ENCODE measurements around the gene NT5DC1.
"Not testable (repeated sequence)": the region's sequence is repeated elsewhere in the genome, so short reads cannot be mapped to it uniquely, and the experiment has no call there.

Gene NT5DC1

DNA sequence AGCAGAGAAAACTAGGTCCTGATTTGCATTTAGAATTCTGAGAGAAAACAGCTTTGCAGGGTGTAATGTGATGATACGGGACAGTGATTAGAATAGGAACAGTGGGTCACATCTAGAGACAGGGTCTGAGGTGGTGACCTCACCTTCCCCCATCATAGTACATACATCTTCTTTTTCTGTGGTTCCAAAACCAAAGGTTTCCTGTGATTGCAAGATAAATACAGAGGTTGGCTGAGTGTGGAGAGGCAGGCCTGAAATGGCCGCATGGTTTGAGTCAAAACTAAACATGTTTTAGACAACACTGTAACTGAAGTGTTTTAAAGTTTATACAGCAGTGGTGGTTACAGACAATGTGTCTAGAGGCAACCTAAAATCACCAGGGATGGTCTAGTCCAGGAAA, 10.4 kb upstream of the NT5DC1 start:
- DNase-seq (ENCODE audit: low spot score): no peak

DNA sequence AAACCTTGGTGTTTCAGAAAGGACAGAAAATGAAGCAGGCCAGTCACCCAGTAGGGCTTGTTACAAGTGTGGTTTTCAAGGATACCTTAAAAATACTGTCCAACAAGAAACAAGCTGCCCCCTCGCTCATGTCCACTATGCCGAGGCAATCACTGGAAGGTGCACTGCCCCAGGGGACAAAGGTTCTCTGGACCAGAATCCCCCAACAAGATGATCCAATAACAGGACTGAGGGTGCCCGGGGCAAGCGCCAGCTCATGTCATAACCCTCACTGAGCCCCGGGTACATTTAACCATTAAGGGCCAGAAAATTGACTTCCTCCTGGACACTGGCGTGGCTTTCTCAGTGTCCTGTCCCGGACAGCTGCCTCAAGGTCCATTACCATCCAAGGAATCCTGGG, 6.6 kb upstream of the NT5DC1 start:
- DNase-seq (ENCODE audit: low spot score): no peak

DNA sequence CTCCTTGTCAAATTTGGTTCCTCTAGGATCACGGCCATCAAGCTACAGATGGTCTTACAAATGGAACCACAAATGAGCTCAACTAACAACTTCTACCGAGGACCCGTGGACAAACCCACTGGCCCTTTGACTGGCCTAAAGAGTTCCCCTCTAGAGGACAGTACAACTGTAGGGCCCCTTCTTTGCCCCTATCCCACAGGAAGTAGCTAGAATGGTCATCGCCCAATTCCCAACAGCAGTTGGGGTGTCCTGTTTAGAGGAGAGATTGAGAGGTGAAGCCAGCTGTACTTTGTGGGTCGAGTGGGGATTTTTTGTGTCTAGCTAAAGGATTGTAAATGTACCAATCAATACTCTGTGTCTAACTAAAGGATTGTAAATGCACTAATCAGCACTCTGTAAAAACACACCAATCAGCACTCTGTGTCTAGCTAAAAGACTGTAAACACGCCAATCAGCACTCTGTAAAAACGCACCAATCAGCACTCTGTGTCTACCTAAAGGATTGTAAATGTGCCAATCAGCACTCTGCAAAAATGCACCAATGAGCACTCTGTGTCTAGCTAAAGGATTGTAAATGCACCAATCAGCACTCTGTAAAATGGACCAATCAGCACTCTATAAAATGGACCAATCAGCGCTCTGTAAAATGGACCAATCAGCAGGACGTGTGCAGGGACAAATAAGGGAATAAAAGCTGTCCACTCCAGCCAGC, 4.4 kb upstream of the NT5DC1 start:
- not testable (repeated sequence) for DNase-seq (ENCODE audit: low spot score)

DNA sequence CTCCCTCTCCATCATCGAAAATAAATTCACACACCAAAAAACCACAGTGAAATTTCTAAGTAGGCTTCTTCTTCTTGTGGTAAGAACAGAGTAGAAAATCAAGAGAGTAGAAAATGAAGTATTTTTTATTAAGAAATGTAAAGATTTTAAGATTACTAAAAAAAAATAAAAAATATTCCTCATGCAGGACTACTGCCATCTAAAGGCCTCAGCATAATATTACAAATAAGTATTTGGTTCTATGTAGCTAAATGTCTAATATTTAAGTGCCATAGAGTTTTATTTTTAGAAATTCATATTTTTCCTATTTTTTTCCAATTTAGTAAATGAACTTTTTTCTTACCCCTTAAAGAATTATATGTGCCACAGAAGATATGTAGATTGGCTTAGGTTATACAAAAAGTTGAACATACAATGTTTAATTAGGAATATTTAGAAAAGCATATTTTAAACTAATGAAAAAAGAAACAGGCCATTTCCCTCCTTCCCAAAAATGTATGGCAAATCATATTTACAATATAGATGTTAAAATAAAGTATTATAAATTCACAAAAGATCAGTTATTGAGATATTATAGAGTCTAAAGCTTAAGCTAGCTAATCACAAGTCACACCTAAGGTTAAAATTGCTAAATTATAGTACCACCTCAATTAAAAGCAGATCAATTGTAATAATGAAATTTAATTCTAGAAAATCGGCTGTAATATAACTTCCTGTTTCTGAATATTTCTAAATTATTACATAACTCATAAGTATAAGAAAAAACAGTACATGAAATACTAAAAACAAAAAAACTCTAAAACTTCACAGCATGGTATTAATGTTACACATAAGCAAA, 3.5 kb upstream of the NT5DC1 start:
- peak; percentile 10 for DNase-seq (ENCODE audit: low spot score)

DNA sequence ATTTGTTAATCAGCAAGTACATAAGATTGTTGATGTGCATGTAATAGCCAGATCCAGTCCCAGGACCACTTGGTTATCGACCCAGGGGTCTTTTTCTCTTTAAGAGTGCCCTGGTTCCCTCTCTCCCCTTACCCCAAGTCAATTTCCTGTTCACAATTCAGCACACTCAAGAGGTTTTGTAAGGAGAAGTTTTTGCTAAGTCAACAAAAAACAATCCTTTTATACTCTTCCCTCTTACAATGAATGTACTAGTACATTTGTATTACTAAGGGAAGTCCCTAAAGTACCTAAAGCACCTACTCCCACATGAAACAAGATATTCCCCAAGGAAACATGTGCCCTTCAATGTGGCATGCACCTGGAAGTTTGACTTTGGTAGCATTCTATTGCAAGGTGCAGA, 1.6 kb upstream of the NT5DC1 start:
- no peak for DNase-seq (ENCODE audit: low spot score)

DNA sequence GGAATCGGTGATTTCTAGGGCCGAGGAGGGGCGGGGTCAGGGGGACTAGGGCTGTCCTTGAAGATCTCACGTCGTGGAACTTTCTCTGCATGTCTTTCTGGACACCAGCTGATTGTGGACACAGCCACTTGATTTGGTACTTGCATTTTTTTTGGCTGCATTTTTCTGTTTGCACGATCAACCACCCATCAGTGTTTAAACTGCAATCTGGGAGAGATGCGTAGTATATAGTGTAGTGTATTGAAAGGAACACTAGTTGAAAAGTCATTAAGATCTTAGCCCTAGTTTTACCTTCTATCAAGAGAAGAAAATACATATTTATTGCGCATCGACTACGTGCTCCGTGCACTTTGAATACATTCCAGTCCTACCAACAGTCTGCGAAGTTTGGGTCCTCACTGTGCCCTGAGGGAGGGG, 657 bp downstream of the NT5DC1 start:
- DNase-seq (ENCODE audit: low spot score): no peak

DNA sequence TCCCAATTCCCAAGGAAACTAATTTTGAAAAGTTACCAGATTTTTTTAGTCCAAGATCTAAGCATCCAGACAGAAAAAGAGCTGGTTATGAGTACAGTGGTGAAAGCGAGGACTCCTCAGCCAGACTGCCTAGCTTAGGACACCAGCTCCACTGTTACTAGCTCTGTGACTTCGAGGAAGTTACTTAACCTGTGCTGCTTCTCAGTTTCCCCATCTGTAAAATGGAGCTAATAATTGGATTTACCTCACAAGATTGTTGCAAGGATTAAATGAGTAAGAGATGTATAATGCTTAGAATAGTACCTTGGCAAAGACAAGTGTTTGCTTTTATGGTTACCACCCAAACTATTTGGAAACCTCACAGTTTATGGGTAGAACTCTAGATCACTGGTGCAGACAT, 1.1 kb downstream of the NT5DC1 start:
- DNase-seq (ENCODE audit: low spot score): no peak

DNA sequence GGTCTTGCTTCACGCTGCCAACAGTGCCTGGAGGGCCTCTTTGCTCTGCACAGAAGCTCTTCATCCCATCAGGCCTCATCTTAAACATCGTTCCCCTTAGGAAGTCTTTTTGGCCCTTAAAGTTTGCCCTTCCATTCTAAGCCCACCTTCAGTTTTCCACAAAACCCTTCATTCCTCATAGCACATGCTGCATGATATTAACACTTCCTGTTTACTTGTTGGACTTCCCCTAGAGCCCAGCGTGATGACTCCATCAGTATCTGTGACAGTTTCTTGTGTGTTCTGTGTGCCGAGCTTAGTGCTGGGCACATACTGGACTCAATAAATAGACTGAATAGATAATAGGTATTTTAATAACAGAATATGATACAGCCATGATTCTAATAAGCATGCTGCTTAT, 2.2 kb downstream of the NT5DC1 start:
- no peak for DNase-seq (ENCODE audit: low spot score)

DNA sequence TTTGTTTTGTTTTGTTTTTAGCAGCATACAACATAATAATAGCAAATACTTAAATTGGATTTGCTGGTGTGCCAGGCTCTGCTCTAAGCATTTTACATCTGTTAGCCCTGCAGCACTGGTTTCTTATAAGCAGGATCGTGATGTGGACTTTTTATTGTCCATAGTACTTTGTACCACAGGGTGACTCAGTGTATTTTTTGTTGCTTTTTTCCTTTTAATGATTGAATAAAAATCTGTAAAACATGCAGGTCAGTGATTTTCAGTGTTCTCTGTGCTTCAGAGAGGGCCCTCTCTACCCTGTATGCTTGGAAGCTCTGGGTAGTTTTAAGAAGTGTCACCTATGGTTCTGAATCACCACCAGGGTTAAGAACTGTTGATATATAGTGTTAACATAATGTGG, 4.0 kb downstream of the NT5DC1 start:
- DNase-seq (ENCODE audit: low spot score): no peak

DNA sequence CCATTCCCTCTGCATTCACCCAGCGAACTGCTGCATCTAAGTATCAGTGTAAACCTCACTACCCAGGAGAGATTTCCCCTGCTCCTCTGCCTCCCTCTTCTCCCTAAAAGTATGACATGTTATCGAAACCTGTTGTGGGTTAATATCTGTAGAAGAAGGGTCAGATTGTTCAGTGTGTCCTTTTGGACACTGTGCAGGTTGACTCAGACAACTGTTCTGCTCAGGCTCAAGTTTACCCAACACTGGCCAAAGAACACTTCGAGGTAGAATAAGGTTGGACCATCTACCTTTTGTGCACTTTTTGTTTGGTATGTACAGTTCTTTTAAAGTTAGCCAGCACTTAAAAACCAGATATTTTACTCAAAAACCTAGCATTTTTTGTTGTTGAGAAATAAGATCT, 4.6 kb downstream of the NT5DC1 start:
- no peak for DNase-seq (ENCODE audit: low spot score)

DNA sequence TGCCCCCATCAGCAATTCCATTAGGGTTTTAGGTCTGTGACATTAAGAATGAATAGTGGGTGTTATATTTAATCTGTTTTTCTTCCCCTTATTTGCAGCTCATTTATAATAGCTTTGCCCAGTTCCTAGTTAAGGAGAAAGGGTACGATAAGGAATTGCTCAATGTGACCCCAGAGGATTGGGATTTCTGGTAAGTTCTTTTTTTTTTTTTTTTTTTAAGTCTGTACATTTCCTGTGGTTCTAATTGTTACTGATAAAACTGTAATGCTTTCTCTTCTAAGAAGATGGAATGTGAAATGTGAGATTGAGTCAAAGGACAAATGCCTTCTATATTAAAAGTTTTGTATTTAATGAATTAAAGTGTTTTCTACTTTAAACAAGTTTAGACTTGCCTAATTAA, 5.5 kb downstream of the NT5DC1 start:
- DNase-seq (ENCODE audit: low spot score): no peak

DNA sequence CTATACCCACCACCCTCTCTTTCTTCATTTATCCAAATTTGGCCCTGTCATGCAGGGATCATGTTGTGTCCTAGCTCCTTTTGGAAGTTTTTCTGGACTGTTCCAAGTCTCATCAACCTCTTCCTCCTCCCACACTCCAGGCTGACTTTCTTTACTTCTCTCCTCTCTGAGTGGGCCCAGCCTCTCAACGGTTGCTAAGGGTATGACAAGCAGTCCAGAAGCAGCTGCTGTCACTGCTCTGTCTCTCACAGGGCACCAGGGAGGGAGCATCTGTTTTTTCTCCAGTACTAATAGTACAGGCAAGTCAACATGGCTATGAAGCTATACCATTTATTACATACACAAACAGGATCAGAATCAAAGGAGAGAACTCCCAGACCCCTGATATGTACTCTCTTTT, 8.2 kb downstream of the NT5DC1 start:
- no peak for DNase-seq (ENCODE audit: low spot score)

DNA sequence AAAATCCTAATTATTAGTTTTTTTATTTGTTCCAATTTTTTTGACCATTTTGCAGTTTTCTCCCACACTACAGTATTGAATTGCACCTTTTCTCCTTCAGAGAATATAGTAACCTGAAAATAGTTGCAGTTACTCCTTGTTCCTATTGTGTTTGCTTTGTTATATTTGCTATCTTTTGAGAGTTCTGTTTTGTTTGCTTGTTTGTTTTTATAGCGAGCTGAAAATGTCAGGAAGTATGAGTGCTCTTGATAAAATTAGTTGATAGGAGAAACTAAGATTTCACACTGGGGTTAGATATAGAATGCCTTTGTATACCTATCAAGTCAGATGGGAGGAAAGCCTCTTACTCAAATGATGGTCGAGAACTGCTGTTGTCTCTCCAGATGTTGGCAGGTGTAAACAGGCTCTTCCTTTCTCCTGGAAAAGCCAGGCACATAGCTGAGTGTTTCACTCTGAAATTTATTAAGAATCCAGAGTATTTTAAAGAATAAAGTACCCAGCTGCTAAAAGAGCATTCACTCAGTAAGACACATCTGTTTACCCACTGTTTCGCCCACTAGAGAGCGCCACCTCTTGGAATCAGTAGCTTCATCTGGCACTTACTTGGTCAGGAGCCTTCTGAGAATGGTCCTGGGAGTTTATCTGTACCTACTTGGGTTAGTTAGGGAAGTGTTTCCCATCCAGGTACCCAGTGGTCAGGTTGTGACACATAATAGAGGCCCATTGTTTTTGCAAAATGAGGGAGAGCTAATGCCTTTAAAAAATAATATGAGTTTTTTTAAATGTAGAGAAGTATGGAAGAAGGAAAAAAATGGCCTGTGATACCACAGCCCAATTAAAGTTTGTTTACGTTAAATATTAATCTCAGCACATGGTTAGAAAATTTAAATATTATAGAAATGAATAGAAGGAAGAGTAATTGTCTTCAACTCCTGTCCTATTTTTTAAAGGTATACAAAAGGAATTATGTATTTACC, 11.2 kb downstream of the NT5DC1 start:
- DNase-seq (ENCODE audit: low spot score): peak; percentile 8

DNA sequence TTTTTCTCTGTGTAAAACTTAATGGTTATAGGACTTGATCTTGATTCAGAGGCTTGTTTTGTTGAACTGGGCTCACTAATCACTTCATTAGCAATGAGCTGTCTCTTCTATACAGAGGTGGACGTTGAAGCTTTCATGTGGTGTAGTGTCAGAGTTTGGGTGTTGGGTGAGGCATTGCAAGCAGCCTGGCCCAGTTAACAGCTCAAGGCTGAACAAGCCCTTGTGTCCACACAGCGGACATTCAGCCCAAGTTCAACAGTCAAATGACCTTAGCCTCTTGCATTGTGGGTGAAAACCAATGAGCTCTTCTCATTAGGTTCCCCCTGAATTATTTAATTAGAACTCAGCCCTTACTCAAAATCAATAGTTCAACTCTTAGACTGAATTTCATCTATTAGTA, 12.7 kb downstream of the NT5DC1 start:
- DNase-seq (ENCODE audit: low spot score): no peak

DNA sequence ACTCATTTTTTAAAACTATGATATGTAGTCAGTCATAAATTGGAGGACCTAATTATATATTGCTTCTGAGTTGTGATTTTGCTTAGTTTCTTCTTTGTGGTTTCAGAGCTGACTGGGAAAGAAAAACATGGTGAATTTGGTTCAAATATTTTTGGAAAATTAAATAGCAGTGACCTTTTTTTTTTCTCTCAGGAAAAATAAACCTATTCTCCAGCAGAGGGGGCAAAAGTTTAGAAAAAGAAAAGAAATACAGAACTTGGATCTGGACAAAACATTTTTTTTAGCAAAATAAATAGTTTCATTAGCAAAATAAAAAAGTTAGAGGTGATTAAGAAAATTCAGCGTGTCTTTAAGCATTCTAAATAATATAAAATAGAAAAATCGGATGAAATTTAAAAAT, 15.1 kb downstream of the NT5DC1 start:
- no peak for DNase-seq (ENCODE audit: low spot score)

DNA sequence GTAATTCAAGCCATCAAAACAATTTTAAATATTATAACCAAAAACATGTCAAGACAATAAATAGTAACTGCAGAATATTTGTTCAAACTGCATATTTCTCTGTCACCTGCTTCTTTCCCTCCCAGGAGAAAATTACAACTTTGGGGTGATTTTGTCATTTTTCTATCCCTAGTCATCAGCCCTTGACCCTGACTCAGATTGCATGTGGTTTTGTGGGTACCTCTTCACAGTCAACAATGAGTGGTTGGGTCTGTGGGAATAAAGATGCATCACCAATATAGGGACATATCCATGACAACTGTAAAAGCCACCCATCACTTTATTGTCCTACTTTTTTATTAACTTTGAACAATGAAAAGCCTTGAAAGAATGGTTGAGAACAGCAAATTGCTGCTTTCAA, 18.0 kb downstream of the NT5DC1 start:
- no peak for DNase-seq (ENCODE audit: low spot score)

DNA sequence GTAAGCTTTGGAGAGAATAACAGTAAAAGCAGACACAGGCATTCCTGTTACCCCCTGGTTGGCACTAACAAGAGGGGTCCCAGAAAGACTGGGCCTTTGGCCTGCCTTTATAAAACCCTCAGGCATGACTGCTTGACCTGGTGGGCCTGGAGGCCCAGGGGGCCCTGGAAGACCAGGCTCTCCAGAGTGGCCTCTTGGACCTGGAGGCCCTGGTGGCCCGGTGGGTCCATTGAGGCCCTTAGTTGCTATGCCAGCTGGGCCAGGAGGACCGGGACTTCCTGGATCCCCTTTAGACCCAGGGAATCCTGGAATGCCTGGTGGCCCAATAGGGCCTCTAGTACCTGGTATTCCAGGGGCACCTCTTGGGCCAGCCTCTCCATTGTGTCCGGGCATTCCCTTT, 19.8 kb downstream of the NT5DC1 start:
- DNase-seq (ENCODE audit: low spot score): no peak

DNA sequence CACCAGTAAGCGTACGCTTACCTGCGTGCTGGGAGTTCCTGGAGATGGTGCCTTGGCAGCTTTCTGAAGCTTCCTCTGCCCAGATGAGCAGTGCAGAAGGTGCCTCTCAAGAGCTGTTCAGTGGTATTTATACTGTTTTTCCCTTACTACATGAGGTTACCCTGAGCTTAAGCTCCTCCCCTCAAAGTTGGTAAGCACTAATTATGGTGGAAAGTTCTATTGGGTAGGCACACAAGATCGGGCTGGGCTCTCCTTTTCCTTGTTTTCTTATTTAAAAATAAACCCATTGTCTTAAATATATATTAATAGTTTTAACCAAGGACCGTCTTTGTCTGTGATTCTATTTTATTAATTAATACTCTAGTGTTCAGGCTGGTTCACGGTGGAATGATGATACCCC, 25.4 kb downstream of the NT5DC1 start, which contains the start of gene COL10A1:
Gene COL10A1 (minus strand): TSS at position 101 of the 400 bp plus-strand sequence. CDS start 640 bp downstream, outside the sequence.
- no peak for DNase-seq (ENCODE audit: low spot score)

DNA sequence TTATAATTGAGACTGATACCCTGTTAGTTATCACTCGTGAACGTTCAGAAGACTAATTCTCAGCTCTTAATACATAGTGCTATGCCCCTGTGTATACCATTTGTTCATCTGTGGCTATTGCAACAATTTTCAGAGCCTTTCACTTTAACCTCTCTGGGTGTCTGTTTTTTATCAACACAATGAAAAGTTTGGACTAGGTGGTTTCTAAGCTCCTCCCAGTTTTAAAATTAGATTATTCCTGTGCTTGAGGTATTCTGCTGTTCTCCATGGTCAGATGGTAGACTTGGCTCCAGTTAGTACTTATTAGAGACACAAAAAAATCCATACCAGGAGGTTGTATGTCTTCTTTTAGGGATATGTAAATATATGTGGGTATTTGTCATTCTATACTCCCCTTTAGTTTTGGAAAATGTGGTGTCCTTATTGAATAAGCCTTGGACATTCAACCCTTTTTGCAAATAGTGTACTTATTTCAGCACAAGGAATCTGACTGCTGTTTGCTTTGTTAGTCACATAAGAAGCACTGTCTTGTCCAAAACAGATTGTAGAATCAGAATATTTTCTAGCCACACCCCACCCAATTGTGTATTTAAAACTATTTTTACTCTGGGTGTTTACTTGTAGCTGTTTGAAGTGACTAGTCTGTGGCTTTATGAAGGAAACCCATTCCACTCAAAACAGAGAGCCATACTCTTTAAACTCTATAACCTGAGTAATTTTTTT, 27.3 kb downstream of the NT5DC1 start:
- no peak for DNase-seq (ENCODE audit: low spot score)

DNA sequence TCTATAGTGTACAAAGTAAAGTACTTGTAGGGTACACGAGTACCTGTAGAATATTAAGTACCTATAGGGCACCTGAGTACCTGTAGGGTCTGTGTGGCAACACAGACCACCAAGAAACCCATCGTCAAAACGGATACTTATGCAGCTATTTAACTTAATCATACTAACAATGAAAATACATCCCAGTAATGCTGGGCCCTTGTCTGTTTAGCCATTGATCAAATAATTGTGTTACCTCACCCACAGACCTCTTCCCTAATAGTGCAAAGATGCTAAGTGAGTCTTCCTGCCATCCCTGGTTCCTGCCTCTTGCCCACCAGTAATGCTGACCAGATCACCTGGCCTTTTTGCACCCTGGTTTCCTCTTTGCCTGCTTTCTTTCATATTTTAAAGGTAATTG, 32.8 kb downstream of the NT5DC1 start:
- DNase-seq (ENCODE audit: low spot score): no peak

DNA sequence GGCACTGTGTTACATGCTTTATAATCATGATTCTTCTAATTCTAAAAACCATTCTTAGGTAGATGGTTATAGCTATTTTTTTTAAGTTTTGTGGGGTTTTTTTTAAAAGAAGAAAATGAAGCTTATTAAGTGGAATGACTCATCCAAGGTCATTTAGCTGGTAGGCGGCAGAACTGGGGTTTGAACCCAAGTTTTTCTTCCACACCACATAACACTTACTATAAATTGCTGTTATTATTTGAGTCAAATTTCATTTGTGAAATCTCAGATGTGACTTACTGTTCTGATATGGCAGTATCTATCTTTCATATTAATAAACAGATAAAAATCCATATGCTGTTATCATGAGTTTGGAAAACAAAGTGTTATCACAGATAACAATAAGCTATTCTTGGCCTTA, 35.7 kb downstream of the NT5DC1 start:
- DNase-seq (ENCODE audit: low spot score): no peak

DNA sequence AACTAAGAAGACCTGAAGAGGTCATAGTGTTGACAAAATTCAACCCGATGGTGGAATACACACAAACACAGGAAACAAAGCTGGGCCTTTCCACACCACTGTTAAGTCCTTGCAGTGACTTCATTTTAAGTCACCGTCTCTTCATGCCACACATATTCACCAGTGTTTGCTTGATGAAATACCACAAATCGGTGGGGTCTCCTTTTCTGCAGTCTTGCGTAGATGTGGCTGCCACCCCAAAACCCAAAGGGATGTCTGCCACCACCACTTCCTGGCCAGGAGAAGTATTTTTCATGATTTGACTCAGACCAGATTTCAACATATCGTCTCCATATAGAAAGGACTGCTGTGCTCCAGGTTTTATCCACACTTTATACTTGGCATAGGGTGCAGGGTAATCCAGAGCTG, 36.3 kb downstream of the NT5DC1 start:
- DNase-seq (ENCODE audit: low spot score): no peak
